Measurements from ENCODE around the gene XBP1. TPM values are rescaled to one million over a fixed set of nuclear protein-coding genes. Genes with fewer than 3 reads are reported as not detected.

Gene XBP1
- total and polyA plus RNA-seq, 3 donors from 2014 or later, result 48.2 to 63.3 (median 52.5) TPM

- DNase-seq, result no peak
- no peaks in the 10 kb centered on the region for H3K27me3 ChIP-seq
- no peak overlapping the region for H3K27ac ChIP-seq
- no peaks in the 10 kb centered on the region for H3K9me3 ChIP-seq
- 81 to 86% methylated on average over 5 of the region's 5 CpGs for WGBS, 2 donors
- no peaks in the 10 kb centered on the region for H3K4me1 ChIP-seq
- no peak for TF ChIP-seq POLR2A (IDR thresholded peaks at IDR 0.05)
- TF ChIP-seq CTCF (IDR thresholded peaks at IDR 0.05), result no peak
- intact Hi-C loops (cut with DNase I; ENCODE audit: low total_unique reads), result loop anchor here (10.0 kb wide), 1 partner anchor 234 kb away; no protein-coding TSS in a partner anchor
- no peaks in the 10 kb centered on the region for H3K36me3 ChIP-seq (ENCODE audit: low read depth, missing control alignments)
- H3K4me3 ChIP-seq, result no peak overlapping the region
These were observed 38.6 kb upstream of the XBP1 start for GRCh38 chr22:28838971-28839370.

- H3K9me3 ChIP-seq, result no peaks in the 10 kb centered on the region
- TF ChIP-seq POLR2A (IDR thresholded peaks at IDR 0.05) (no peak), CTCF (IDR thresholded peaks at IDR 0.05) (no peak)
- WGBS, 2 donors, result 89 to 94% methylated on average over 6 of the region's 6 CpGs
- no peaks in the 10 kb centered on the region for H3K4me1 ChIP-seq
- H3K27ac ChIP-seq, result no peak overlapping the region
- H3K36me3 ChIP-seq (ENCODE audit: low read depth, missing control alignments), result no peaks in the 10 kb centered on the region
- no peak for DNase-seq
- H3K27me3 ChIP-seq, result no peaks in the 10 kb centered on the region
- no peak overlapping the region for H3K4me3 ChIP-seq
- intact Hi-C loops (cut with DNase I; ENCODE audit: low total_unique reads), result loop anchor here (10.0 kb wide), 1 partner anchor 233 kb away; no protein-coding TSS in a partner anchor
These were observed 37.3 kb upstream of the XBP1 start for GRCh38 chr22:28837640-28838039.

- DNase-seq, result no peak
- H3K4me1 ChIP-seq, result no peaks in the 10 kb centered on the region
- no peaks in the 10 kb centered on the region for H3K36me3 ChIP-seq (ENCODE audit: low read depth, missing control alignments)
- H3K27ac ChIP-seq, result no peak overlapping the region
- intact Hi-C loops (cut with DNase I; ENCODE audit: low total_unique reads), result loop anchor here (10.0 kb wide), 1 partner anchor 231 kb away; no protein-coding TSS in a partner anchor
- no peak for TF ChIP-seq CTCF (IDR thresholded peaks at IDR 0.05)
- no peak for TF ChIP-seq POLR2A (IDR thresholded peaks at IDR 0.05)
- H3K4me3 ChIP-seq, result no peak overlapping the region
- 92 to 93% methylated on average over 11 of the region's 11 CpGs for WGBS, 2 donors
- no peaks in the 10 kb centered on the region for H3K9me3 ChIP-seq
- H3K27me3 ChIP-seq, result no peaks in the 10 kb centered on the region
These were observed 35.3 kb upstream of the XBP1 start for GRCh38 chr22:28835630-28836189.

- Histone ChIP-seq H3K9me3 (no peaks in the 10 kb centered on the region), H3K36me3 (ENCODE audit: low read depth, missing control alignments) (no peaks in the 10 kb centered on the region), H3K27ac (no peak overlapping the region), H3K4me3 (no peak overlapping the region), H3K27me3 (no peaks in the 10 kb centered on the region), H3K4me1 (peaks cover 8% of the 10 kb centered on the region)
- intact Hi-C loops (cut with DNase I; ENCODE audit: low total_unique reads), result loop anchor here (10.0 kb wide), 1 partner anchor 229 kb away; no protein-coding TSS in a partner anchor
- TF ChIP-seq CTCF (IDR thresholded peaks at IDR 0.05), result no peak
- no peak for TF ChIP-seq POLR2A (IDR thresholded peaks at IDR 0.05)
- no peak for DNase-seq
- 92 to 95% methylated on average over 3 of the region's 3 CpGs for WGBS, 2 donors
These were observed 33.0 kb upstream of the XBP1 start for GRCh38 chr22:28833276-28833923.

Measured in testis (tissue), 3 donors.